ENCODE measurements around the gene FOSL1. TPM values are rescaled to one million over a fixed set of nuclear protein-coding genes. Genes with fewer than 3 reads are reported as not detected.
A peak's percentile ranks its signal among the peaks of the same experiment; 100 is the strongest.

FOSL1 gene
- total and polyA plus RNA-seq, 2 donors (not counting 3 experiments of a cell fraction or from before 2014, with no cell fraction given), result 18.1 to 53.8 TPM

DNA sequence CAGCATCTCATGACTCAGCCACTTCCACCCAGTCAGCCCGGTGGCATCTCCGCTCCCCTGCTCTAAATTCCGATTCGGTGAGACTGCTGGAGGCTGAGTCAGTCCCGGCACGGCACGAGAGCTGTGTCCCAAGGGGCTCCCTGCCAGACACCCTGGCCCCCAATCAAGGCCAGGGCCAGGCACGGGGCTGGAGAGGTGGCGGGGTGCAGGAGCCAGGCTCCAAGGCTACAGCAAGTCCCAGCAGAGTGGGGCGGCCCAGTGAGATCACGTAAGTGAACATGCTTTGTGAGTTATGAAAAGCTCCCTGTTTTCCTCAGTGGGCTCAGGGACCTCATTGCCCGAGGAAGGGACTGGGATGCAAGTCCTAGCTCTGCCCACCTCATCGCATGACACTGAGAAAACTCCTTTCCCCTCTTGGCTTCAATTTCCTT lies 15.6 kb upstream of the FOSL1 start:
- Histone ChIP-seq H3K27me3 (ENCODE audit: control insufficient read depth in 2 of 2, insufficient read depth in 2 of 2, low read length in 2 of 2) (no peaks in the 10 kb centered on the region), H3K79me2 (ENCODE audit: control insufficient read depth, insufficient read depth, low read length) (peaks cover 37% of the 10 kb centered on the region), H3K9ac (replicated peaks; ENCODE audit: extremely low read depth, insufficient read depth, low read length) (peak overlapping the region; percentile 71), H3K4me2 (ENCODE audit: insufficient read depth, low read length) (peak overlapping the region; percentile 69), H3K9me3 (replicated peaks; ENCODE audit: control insufficient read depth, insufficient read depth, low read length) (no peaks in the 10 kb centered on the region), H3K27ac (ENCODE audit: insufficient read depth, low read depth, low read length) (peak overlapping the region; percentile 92), H3K4me3 (replicated peaks in 1 of 3; ENCODE audit: insufficient read depth in 1 of 3, low read depth in 1 of 3, low read length in 3 of 3) (peak overlapping the region in 1 of 3 experiments; percentile 5), H3K36me3 (ENCODE audit: control insufficient read depth in 2 of 2, extremely low read depth in 1 of 2, insufficient read depth in 2 of 2, low read length in 2 of 2) (no peaks in the 10 kb centered on the region), H2AFZ (ENCODE audit: low read depth, low read length) (no peak overlapping the region), H4K20me1 (replicated peaks; ENCODE audit: control insufficient read depth, extremely low read depth, insufficient read depth, low read length) (no peaks in the 10 kb centered on the region), H3K9me1 (replicated peaks; ENCODE audit: control insufficient read depth, extremely low read depth, insufficient read depth, low read length) (no peaks in the 10 kb centered on the region), H3K4me1 (ENCODE audit: control insufficient read depth, extremely low read depth, insufficient read depth, low read length) (peaks cover 71% of the 10 kb centered on the region)
- ChIA-PET POLR2A (interaction anchor here (1.1 to 2.0 kb wide), 4 partner anchors 17 to 26 kb away, joined by 4 to 28 read pairs (median 12); partner anchors contain the start of genes CCDC85B, FIBP and FOSL1), CTCF (interaction anchor here (0.7 to 4.9 kb wide), 11 partner anchors 8 to 136 kb away, joined by 3 to 73 read pairs (median 4); partner anchors contain the start of genes CCDC85B, FIBP and FOSL1)
- dilution Hi-C loops (cut with MboI; ENCODE audit: extremely low pct_ligation_motif_present, low sequenced_read_pairs) (no loop called here), intact Hi-C loops (cut with micrococcal nuclease) (loop anchor here (1.0 to 5.0 kb wide), 3 partner anchors 16 to 136 kb away; partner anchors contain the start of genes FIBP, FOSL1 and SF3B2)
- no TSS peak for BruUV-seq (replicated peaks)
- peak; percentile 100 for FAIRE-seq
- peak; percentile 94 for DNase-seq (ENCODE audit: low read depth, low spot score)
- TF ChIP-seq, protein P1, sequence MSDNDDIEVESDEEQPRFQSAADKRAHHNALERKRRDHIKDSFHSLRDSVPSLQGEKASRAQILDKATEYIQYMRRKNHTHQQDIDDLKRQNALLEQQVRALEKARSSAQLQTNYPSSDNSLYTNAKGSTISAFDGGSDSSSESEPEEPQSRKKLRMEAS (IDR thresholded peaks at IDR 0.05; ENCODE audit: insufficient read depth, insufficient read length), result no peak
- TF ChIP-seq JUN (IDR thresholded peaks at IDR 0.05; ENCODE audit: borderline replicate concordance, insufficient read depth, insufficient read length, low read depth), result peak; percentile 97
- no peak for TF ChIP-seq EZH2 (IDR thresholded peaks at IDR 0.05; ENCODE audit: borderline replicate concordance, low read depth, low read length, severe bottlenecking)
- peak; percentile 72 for TF ChIP-seq POLR2A (IDR thresholded peaks at IDR 0.05; ENCODE audit: low read depth, low read length)
- peak; percentile 100 for TF ChIP-seq FOS (IDR thresholded peaks at IDR 0.05; ENCODE audit: borderline replicate concordance, insufficient read depth, low read length)
- TF ChIP-seq, protein P2, sequence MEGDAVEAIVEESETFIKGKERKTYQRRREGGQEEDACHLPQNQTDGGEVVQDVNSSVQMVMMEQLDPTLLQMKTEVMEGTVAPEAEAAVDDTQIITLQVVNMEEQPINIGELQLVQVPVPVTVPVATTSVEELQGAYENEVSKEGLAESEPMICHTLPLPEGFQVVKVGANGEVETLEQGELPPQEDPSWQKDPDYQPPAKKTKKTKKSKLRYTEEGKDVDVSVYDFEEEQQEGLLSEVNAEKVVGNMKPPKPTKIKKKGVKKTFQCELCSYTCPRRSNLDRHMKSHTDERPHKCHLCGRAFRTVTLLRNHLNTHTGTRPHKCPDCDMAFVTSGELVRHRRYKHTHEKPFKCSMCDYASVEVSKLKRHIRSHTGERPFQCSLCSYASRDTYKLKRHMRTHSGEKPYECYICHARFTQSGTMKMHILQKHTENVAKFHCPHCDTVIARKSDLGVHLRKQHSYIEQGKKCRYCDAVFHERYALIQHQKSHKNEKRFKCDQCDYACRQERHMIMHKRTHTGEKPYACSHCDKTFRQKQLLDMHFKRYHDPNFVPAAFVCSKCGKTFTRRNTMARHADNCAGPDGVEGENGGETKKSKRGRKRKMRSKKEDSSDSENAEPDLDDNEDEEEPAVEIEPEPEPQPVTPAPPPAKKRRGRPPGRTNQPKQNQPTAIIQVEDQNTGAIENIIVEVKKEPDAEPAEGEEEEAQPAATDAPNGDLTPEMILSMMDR (IDR thresholded peaks at IDR 0.05; ENCODE audit: extremely low read depth in 1 of 2, insufficient read depth in 1 of 2, low read depth in 1 of 2, low read length in 2 of 2), result no peak
- no peak for TF ChIP-seq GATA2 (IDR thresholded peaks at IDR 0.05; ENCODE audit: insufficient read depth, insufficient read length, low read depth, low read length)
- peak; percentile 21 for TF ChIP-seq MYC (IDR thresholded peaks at IDR 0.05; ENCODE audit: low read depth, low read length)
- peak; percentile 99 for TF ChIP-seq POLR2AphosphoS5 (IDR thresholded peaks at IDR 0.05; ENCODE audit: insufficient read depth, low read depth, low read length)

All from endothelial cell of umbilical vein (primary cell).